CD8-positive, alpha-beta memory T cell (primary cell): ENCODE measurements around the gene ORC5. TPM values are rescaled to one million over a fixed set of nuclear protein-coding genes. Genes with fewer than 3 reads are reported as not detected.

Experiments used
- CTCF ChIA-PET: fragments of 350-600 bp; sonication (Branson Sonifier 250); formaldehyde crosslinking; loops from one replicate; lab custom pipeline; 2021; ENCODE audit warnings: antibody characterized with exemption; lab: Charles Lee
- POLR2A ChIA-PET: fragments of 350-600 bp; sonication (Branson Sonifier 250); formaldehyde crosslinking; loops from one replicate; lab custom pipeline; 2021; ENCODE audit warnings: antibody characterized with exemption; lab: Charles Lee
- DNase-seq, 5 donors: peaks; one replicate each; pipeline versions ENCODE4 v3.0.0 to v3.0.0-alpha.2; 2020 to 2022; ENCODE audit warnings: mixed read lengths in 1 of 5
- H3K27ac ChIP-seq: one replicate; pipeline ENCODE4 v1.7.0; 2013; ENCODE audit warnings: low read depth, mild to moderate bottlenecking, low read length, moderate library complexity
- H3K27me3 ChIP-seq: 2 replicates; pipeline ENCODE4 v1.7.0; 2013; ENCODE audit warnings: low read length, mild to moderate bottlenecking; ENCODE audit not compliant: insufficient read depth, poor library complexity, severe bottlenecking
- H3K36me3 ChIP-seq: 2 replicates; pipeline ENCODE4 v1.7.0; 2013; ENCODE audit warnings: mild to moderate bottlenecking, low read length, moderate library complexity; ENCODE audit not compliant: insufficient read depth
- H3K4me1 ChIP-seq: 2 replicates; pipeline ENCODE4 v1.7.0; 2013; ENCODE audit warnings: mild to moderate bottlenecking, low read length, moderate library complexity; ENCODE audit not compliant: insufficient read depth
- H3K4me3 ChIP-seq: 2 replicates; pipeline ENCODE4 v1.7.0; 2013; ENCODE audit warnings: mild to moderate bottlenecking, low read length
- H3K9me3 ChIP-seq: 2 replicates; pipeline ENCODE4 v1.7.0; 2013; ENCODE audit warnings: mild to moderate bottlenecking, low read length
- H3K27ac Mint-ChIP-seq, 8 donors: one replicate each; pipeline ENCODE4 v1.8.0; 2020 to 2021; ENCODE audit warnings: mixed read lengths in 8 of 8, mild to moderate bottlenecking in 6 of 8, inconsistent platforms in 3 of 8, moderate library complexity in 3 of 8
- H3K27me3 Mint-ChIP-seq, 2 donors: one replicate each; pipeline ENCODE4 v1.8.0; 2020 to 2021; ENCODE audit warnings: mixed read lengths in 2 of 2, mild to moderate bottlenecking in 1 of 2, moderate library complexity in 1 of 2
- H3K36me3 Mint-ChIP-seq, 3 donors: one replicate each; pipeline ENCODE4 v1.8.0; 2020 to 2021; ENCODE audit warnings: mixed read lengths in 3 of 3, inconsistent platforms in 1 of 3, mild to moderate bottlenecking in 1 of 3
- H3K4me1 Mint-ChIP-seq, 3 donors: one replicate each; pipeline ENCODE4 v1.8.0; 2020 to 2021; ENCODE audit warnings: mixed read lengths in 3 of 3, inconsistent platforms in 1 of 3, mild to moderate bottlenecking in 1 of 3
- H3K4me3 Mint-ChIP-seq, 7 donors: one replicate each; pipeline ENCODE4 v1.8.0; 2020 to 2021; ENCODE audit warnings: mixed read lengths in 7 of 7, mild to moderate bottlenecking in 6 of 7, moderate library complexity in 4 of 7, inconsistent platforms in 2 of 7
- H3K9me3 Mint-ChIP-seq, 5 donors: one replicate each; pipeline ENCODE4 v1.8.0; 2020 to 2022; ENCODE audit warnings: mixed read lengths in 5 of 5, mild to moderate bottlenecking in 3 of 5, moderate library complexity in 2 of 5, inconsistent platforms in 1 of 5
- polyA plus RNA-seq: library from polyadenylated mRNA; unstranded; fragments of 300-500 nt; fragmentation: Illumina TruSeq; gene quantifications from one replicate; pipeline ENCODE4 v1.2.3, GENCODE V29; 2021
- total RNA-seq, 2 experiments: library from RNA; stranded (reverse); gene quantifications; one replicate each; pipeline ENCODE4 v1.2.3, GENCODE V29; 2021

The ORC5 gene
- total and polyA plus RNA-seq, 3 experiments from 2014 or later: 21.2 to 37.3 (median 32.4) TPM

GRCh38 chr7:104156842-104157277 is 51.0 kb downstream of the ORC5 start:
- H3K9me3 ChIP-seq: no peaks in the 10 kb centered on the region
- peaks cover 4 to 9% (median 8%) of the 10 kb centered on the region in 3 donors for H3K4me1 Mint-ChIP-seq
- H3K27me3 Mint-ChIP-seq: no peaks in the 10 kb centered on the region
- POLR2A ChIA-PET: no interaction called here
- H3K4me3 ChIP-seq: no peak overlapping the region
- H3K27ac ChIP-seq: no peak overlapping the region
- no peak for DNase-seq
- H3K4me3 Mint-ChIP-seq: no peak overlapping the region
- H3K27ac Mint-ChIP-seq: no peak overlapping the region
- peaks cover 3 to 43% (median 8%) of the 10 kb centered on the region in 3 donors for H3K36me3 Mint-ChIP-seq
- CTCF ChIA-PET: no interaction called here
- no peaks in the 10 kb centered on the region for H3K27me3 ChIP-seq
- H3K36me3 ChIP-seq: peaks cover 3% of the 10 kb centered on the region
- H3K4me1 ChIP-seq: no peaks in the 10 kb centered on the region
- no peaks in the 10 kb centered on the region for H3K9me3 Mint-ChIP-seq

DNA sequence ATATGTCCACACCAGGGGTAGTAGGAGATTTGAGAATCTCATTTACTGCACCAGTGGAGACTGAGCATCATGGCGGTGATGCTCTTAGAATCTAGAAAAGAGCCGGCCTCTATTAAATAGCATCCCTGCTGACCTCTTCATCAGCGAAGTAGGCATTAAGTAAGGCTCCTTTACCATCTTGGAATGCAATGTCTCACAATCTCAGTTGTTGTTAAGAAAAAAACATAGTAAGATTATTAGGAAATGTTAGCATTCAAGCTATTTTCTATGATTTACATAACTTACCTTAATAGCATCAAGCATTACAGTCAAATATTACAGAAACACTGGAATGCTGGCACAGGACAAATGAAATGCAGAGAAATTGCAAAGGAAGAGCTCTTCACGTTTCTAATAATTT is 54.5 kb downstream of the ORC5 start:
- H3K4me1 Mint-ChIP-seq: peaks cover 4 to 9% (median 8%) of the 10 kb centered on the region in 3 donors
- H3K9me3 Mint-ChIP-seq: no peaks in the 10 kb centered on the region
- no peak overlapping the region for H3K27ac Mint-ChIP-seq
- ChIA-PET POLR2A (no interaction called here), CTCF (no interaction called here)
- peaks cover 0 to 43% (median 9%) of the 10 kb centered on the region in 3 donors for H3K36me3 Mint-ChIP-seq
- Histone ChIP-seq H3K36me3 (no peaks in the 10 kb centered on the region), H3K27ac (no peak overlapping the region), H3K27me3 (no peaks in the 10 kb centered on the region), H3K4me1 (no peaks in the 10 kb centered on the region), H3K9me3 (no peaks in the 10 kb centered on the region), H3K4me3 (no peak overlapping the region)
- H3K27me3 Mint-ChIP-seq: no peaks in the 10 kb centered on the region
- H3K4me3 Mint-ChIP-seq: no peak overlapping the region
- no peak for DNase-seq

- Histone ChIP-seq H3K4me1 (no peaks in the 10 kb centered on the region), H3K4me3 (no peak overlapping the region), H3K27me3 (no peaks in the 10 kb centered on the region), H3K9me3 (no peaks in the 10 kb centered on the region), H3K27ac (no peak overlapping the region), H3K36me3 (no peaks in the 10 kb centered on the region)
- POLR2A ChIA-PET: no interaction called here
- peaks cover 0 to 43% (median 9%) of the 10 kb centered on the region in 3 donors for H3K36me3 Mint-ChIP-seq
- peaks cover 0 to 5% (median under 1%) of the 10 kb centered on the region in 3 donors for H3K4me1 Mint-ChIP-seq
- no peak for DNase-seq
- H3K27me3 Mint-ChIP-seq: no peaks in the 10 kb centered on the region
- H3K4me3 Mint-ChIP-seq: no peak overlapping the region
- CTCF ChIA-PET: no interaction called here
- H3K27ac Mint-ChIP-seq: no peak overlapping the region
- H3K9me3 Mint-ChIP-seq: no peaks in the 10 kb centered on the region
Measured at GRCh38 chr7:104152468-104152867, 55.3 kb downstream of the ORC5 start.

GRCh38 chr7:104150470-104150869 is 57.3 kb downstream of the ORC5 start:
- no peak overlapping the region for H3K4me3 ChIP-seq
- no peak for DNase-seq
- no peaks in the 10 kb centered on the region for H3K4me1 ChIP-seq
- ChIA-PET CTCF (no interaction called here), POLR2A (no interaction called here)
- Mint-ChIP-seq H3K4me3 (no peak overlapping the region), H3K27me3 (no peaks in the 10 kb centered on the region), H3K27ac (no peak overlapping the region), H3K36me3 (peaks cover 0 to 45% (median 11%) of the 10 kb centered on the region in 3 donors), H3K4me1 (peaks cover 0 to 11% (median 0%) of the 10 kb centered on the region in 3 donors), H3K9me3 (no peaks in the 10 kb centered on the region)
- H3K27me3 ChIP-seq: no peaks in the 10 kb centered on the region
- no peak overlapping the region for H3K27ac ChIP-seq
- no peaks in the 10 kb centered on the region for H3K36me3 ChIP-seq
- H3K9me3 ChIP-seq: no peaks in the 10 kb centered on the region

- no peak overlapping the region for H3K27ac ChIP-seq
- H3K4me1 Mint-ChIP-seq: peaks cover 0 to 11% (median 0%) of the 10 kb centered on the region in 3 donors
- H3K4me3 Mint-ChIP-seq: no peak overlapping the region
- H3K9me3 Mint-ChIP-seq: no peaks in the 10 kb centered on the region
- no peaks in the 10 kb centered on the region for H3K27me3 ChIP-seq
- H3K4me1 ChIP-seq: no peaks in the 10 kb centered on the region
- ChIA-PET CTCF (no interaction called here), POLR2A (no interaction called here)
- H3K9me3 ChIP-seq: no peaks in the 10 kb centered on the region
- no peak overlapping the region for H3K4me3 ChIP-seq
- no peak for DNase-seq
- H3K27ac Mint-ChIP-seq: peak overlapping the region in 1 of 8 donors; percentile 46
- H3K36me3 Mint-ChIP-seq: peaks cover 0 to 48% (median 13%) of the 10 kb centered on the region in 3 donors
- H3K36me3 ChIP-seq: no peaks in the 10 kb centered on the region
- H3K27me3 Mint-ChIP-seq: no peaks in the 10 kb centered on the region
Measured at GRCh38 chr7:104149822-104150221, 58.0 kb downstream of the ORC5 start.

GRCh38 chr7:104142147-104142546 is 65.7 kb downstream of the ORC5 start:
- POLR2A ChIA-PET: no interaction called here
- peaks cover 0 to 15% (median 0%) of the 10 kb centered on the region in 3 donors for H3K4me1 Mint-ChIP-seq
- no peaks in the 10 kb centered on the region for H3K9me3 Mint-ChIP-seq
- Histone ChIP-seq H3K4me1 (no peaks in the 10 kb centered on the region), H3K4me3 (no peak overlapping the region), H3K27ac (no peak overlapping the region), H3K27me3 (no peaks in the 10 kb centered on the region), H3K9me3 (no peaks in the 10 kb centered on the region), H3K36me3 (no peaks in the 10 kb centered on the region)
- no peak overlapping the region for H3K4me3 Mint-ChIP-seq
- no peaks in the 10 kb centered on the region for H3K27me3 Mint-ChIP-seq
- peaks cover 0 to 52% (median 16%) of the 10 kb centered on the region in 3 donors for H3K36me3 Mint-ChIP-seq
- no peak overlapping the region for H3K27ac Mint-ChIP-seq
- CTCF ChIA-PET: no interaction called here
- no peak for DNase-seq

GRCh38 chr7:104137971-104138370 is 69.8 kb downstream of the ORC5 start:
- Mint-ChIP-seq H3K36me3 (peaks cover 0 to 45% (median 17%) of the 10 kb centered on the region in 3 donors), H3K9me3 (no peaks in the 10 kb centered on the region), H3K27me3 (no peaks in the 10 kb centered on the region), H3K27ac (no peak overlapping the region), H3K4me3 (no peak overlapping the region), H3K4me1 (peaks cover 0 to 5% (median 0%) of the 10 kb centered on the region in 3 donors)
- H3K27me3 ChIP-seq: no peaks in the 10 kb centered on the region
- CTCF ChIA-PET: no interaction called here
- no peak for DNase-seq
- H3K36me3 ChIP-seq: peaks cover 8% of the 10 kb centered on the region
- POLR2A ChIA-PET: no interaction called here
- H3K9me3 ChIP-seq: no peaks in the 10 kb centered on the region
- no peak overlapping the region for H3K27ac ChIP-seq
- no peaks in the 10 kb centered on the region for H3K4me1 ChIP-seq
- no peak overlapping the region for H3K4me3 ChIP-seq

- no peak overlapping the region for H3K27ac ChIP-seq
- H3K36me3 ChIP-seq: peaks cover 8% of the 10 kb centered on the region
- no peaks in the 10 kb centered on the region for H3K27me3 Mint-ChIP-seq
- H3K4me3 ChIP-seq: no peak overlapping the region
- H3K36me3 Mint-ChIP-seq: peaks cover 0 to 42% (median 14%) of the 10 kb centered on the region in 3 donors
- no peaks in the 10 kb centered on the region for H3K4me1 ChIP-seq
- H3K27ac Mint-ChIP-seq: peak overlapping the region in 1 of 8 donors; percentile 64
- H3K9me3 ChIP-seq: no peaks in the 10 kb centered on the region
- H3K9me3 Mint-ChIP-seq: no peaks in the 10 kb centered on the region
- POLR2A ChIA-PET: no interaction called here
- no peaks in the 10 kb centered on the region for H3K27me3 ChIP-seq
- DNase-seq: no peak
- H3K4me3 Mint-ChIP-seq: no peak overlapping the region
- peaks cover 0 to 5% (median 0%) of the 10 kb centered on the region in 3 donors for H3K4me1 Mint-ChIP-seq
- CTCF ChIA-PET: no interaction called here
Measured at GRCh38 chr7:104137511-104137910, 70.3 kb downstream of the ORC5 start.
